ENCODE data around the gene TBC1D16.
"Not testable (repeated sequence)": the region's sequence is repeated elsewhere in the genome, so short reads cannot be mapped to it uniquely, and the experiment has no call there.

TBC1D16 gene

DNA sequence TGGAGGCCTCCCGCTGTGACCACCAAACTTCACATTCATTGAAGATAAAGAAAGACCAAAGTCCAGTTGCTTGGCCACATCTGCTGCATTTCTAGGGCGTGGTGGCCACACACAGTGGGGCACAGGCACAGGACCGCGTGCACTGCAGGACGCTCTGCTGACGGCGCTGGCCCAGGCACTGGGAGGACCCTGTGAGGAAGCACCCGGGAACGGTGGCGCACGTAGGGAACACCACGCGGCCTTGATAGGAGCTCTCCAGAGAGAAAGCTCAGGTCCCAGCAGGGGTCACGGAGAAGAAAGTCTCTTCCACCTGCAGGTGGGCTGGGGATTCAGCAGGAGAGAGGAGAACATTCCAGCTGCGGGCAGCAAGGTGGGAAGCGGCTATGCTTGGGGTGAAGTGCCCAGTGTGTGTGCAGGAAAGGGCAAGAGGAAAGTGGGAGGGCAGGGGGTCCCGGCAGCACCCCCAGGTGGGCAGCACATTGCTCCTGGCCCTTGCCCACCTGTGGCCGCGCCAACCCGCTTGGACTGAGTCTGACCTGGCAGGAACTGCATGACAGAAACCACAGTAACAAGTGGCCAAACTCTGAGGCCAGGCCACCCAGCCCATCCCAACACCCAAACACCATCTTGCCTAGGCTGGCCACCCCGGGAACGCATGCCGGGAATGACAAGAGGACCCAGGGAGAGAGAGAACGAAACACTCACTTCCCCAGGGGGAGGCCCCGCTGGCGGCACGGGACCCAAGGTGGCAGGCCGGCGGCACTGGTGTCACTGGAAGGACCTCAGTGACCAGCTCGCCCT lies 32.8 kb downstream of the TBC1D16 start:
- DNase-seq: no peak

DNA sequence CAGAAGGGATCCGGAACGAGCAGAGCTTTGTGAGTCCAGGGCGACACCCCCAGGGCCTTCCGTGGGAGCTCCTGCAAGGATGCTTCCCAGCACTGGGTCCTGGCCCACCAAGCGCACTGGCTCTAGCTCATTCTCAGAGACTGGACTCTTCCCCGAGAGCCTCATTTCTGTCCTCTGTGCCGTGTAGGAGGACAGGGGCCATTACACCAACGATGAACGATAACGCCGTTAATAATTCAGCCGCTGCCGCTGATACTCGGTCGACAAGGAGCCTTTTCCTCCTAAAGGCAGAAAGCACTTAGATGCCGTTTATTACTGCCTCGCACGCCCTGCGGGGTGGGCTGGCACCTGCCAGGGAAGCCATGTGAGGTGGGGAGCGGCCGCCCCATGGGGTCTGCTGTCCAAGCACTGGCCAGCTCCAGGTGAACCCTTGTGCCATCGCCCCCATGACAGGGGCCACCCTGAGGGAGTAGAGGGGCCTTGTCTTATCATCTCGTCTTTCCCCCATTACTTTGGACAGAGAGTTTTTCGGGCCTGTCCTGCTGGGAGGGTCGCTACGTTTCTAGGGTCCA lies 33.5 kb downstream of the TBC1D16 start:
- DNase-seq: no peak

GRCh38 chr17:80000981-80001775 lies 34.5 kb downstream of the TBC1D16 start:
- no peak for DNase-seq

DNA sequence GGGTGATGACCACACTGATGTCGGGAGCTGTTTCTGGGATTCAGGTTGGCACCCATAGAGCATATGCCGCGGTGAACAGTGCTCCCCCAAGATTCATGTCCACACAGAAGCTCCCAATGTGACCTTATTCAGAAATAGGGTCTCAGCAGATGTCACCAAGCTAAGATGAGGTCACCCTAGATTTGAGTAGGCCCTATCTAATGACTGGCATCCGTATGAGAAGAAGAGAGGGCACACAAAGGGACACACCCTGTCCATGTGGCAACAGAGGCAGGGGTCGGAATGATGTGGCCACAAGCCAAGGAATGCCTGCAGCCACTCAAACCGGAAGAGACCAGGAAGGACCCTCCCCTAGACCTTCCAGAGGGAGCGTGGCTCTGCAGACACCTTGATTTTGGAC lies 35.5 kb downstream of the TBC1D16 start:
- DNase-seq: no peak

GRCh38 chr17:79997011-79997660 lies 38.5 kb downstream of the TBC1D16 start:
- DNase-seq: peak; percentile 91 to 92

GRCh38 chr17:79996291-79996690 lies 39.4 kb downstream of the TBC1D16 start:
- no peak for DNase-seq

- no peak for DNase-seq
Observed at GRCh38 chr17:79995696-79996095, 40.0 kb downstream of the TBC1D16 start.

DNA sequence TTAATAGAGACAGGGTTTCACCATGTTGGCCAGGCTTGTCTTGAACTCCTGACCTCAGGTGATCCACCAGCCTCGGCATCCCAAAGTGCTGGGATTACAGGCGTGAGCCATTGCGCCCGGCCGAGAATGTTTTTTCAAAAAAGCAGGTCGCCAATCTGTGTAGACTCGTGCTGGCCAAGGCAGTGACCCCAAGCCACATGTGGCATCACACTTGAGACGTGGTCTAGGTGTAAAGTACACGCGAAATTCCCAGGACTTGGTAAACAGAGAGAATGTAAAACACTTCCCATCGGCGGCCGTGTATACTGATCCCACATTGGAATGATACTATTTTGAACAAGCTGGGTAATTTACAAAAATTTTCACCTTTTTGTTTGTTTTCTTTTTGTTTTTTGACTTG lies 41.1 kb downstream of the TBC1D16 start:
- DNase-seq: no peak

- not testable (repeated sequence) for DNase-seq
Observed at GRCh38 chr17:79994228-79994569, 41.5 kb downstream of the TBC1D16 start.

- DNase-seq: peak in 1 of 2 donors; percentile 71
Observed at GRCh38 chr17:79993390-79994227, 42.1 kb downstream of the TBC1D16 start.

GRCh38 chr17:79992649-79993389 lies 42.9 kb downstream of the TBC1D16 start:
- no peak for DNase-seq

GRCh38 chr17:79991924-79992648 lies 43.6 kb downstream of the TBC1D16 start:
- DNase-seq: no peak

- peak; percentile 88 for DNase-seq
Observed at GRCh38 chr17:79991140-79991923, 44.3 kb downstream of the TBC1D16 start.

- DNase-seq: no peak
Observed at GRCh38 chr17:79990704-79991103, 45.0 kb downstream of the TBC1D16 start.

GRCh38 chr17:79990051-79990592 lies 45.5 kb downstream of the TBC1D16 start:
- no peak for DNase-seq

- DNase-seq: no peak
Observed at GRCh38 chr17:79989106-79989835, 46.4 kb downstream of the TBC1D16 start.

GRCh38 chr17:79988185-79988971 lies 47.3 kb downstream of the TBC1D16 start:
- no peak for DNase-seq

- DNase-seq: no peak
Observed at GRCh38 chr17:79987935-79988184, 47.8 kb downstream of the TBC1D16 start.

All from CD4-positive, alpha-beta T cell treated with Interleukin-1 beta for 1 hour (primary cell).